Panc1 (cell line): ENCODE measurements around the gene BHLHE23.

Source experiments
- CTCF ChIP-seq: fragments of 450-650 bp; IDR thresholded peaks from 2 replicates; pipeline ENCODE4 v1.5.1; 2017; ENCODE audit warnings: mild to moderate bottlenecking
- POLR2AphosphoS5 ChIP-seq: IDR thresholded peaks from 2 replicates; pipeline ENCODE4 v1.6.1; 2012; ENCODE audit warnings: mild to moderate bottlenecking, low read depth, low read length, moderate library complexity
- REST ChIP-seq, 2 experiments: IDR thresholded peaks; 2 replicates each; pipeline ENCODE4 v1.6.1; 2011 to 2012; ENCODE audit warnings: low read depth in 2 of 2, control low read depth in 1 of 2, low read length in 1 of 2, mild to moderate bottlenecking in 1 of 2, moderate library complexity in 1 of 2; ENCODE audit not compliant: insufficient read depth in 1 of 2
- SIN3A ChIP-seq: IDR thresholded peaks from 2 replicates; pipeline ENCODE4 v1.6.1; 2012; ENCODE audit warnings: low read depth, mild to moderate bottlenecking, low read length, moderate library complexity, borderline replicate concordance; ENCODE audit not compliant: insufficient read depth

DNA sequence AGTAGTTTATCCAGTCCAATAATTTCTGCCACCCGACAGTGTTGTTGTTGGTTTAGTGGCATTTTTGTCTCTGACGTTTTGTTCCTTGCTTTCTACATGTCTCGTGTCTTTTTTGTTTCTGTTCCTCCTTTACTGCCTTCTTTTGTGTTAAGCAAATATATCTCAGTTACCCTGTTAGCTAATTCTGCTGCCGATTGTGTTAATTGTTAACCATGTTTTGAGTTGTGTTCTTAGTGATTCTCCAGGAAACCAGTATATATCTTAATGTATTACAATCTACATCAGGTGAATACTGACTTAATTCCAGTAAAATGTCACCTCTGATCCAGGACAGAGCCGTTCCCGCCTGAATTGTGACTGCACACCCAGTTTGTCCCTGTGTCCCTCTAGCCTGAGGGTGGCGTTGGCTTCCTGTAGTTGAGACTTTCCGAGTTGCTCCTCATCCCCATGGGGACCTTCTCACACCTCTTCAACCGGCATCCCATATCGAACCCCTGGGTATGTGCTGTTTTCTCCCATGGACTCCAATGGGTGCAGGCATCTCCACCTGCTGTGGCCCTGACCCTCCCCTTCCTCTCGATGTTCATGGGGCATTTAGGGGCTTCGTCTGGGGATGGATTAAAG, 35.8 kb upstream of the BHLHE23 start:
- TF ChIP-seq CTCF (no peak), REST (IDR thresholded peaks at IDR 0.05; ENCODE audit: insufficient read depth in 1 of 2, low read depth in 2 of 2, low read length in 1 of 2) (no peak), SIN3A (no peak), POLR2AphosphoS5 (no peak)
